Chondrocyte (in vitro differentiated cells): ENCODE measurements around the gene CACNB2. TPM values are rescaled to one million over a fixed set of nuclear protein-coding genes. Genes with fewer than 3 reads are reported as not detected.
"Not testable (repeated sequence)": the region's sequence is repeated elsewhere in the genome, so short reads cannot be mapped to it uniquely, and the experiment has no call there.

ENCODE experiments used
- DNase-seq: peaks from one replicate; pipeline ENCODE4 v3.0.0; 2021; ENCODE audit warnings: mixed read lengths, low spot score
- H3K27ac Mint-ChIP-seq: one replicate; pipeline ENCODE4 v1.8.0; 2021; ENCODE audit warnings: mild to moderate bottlenecking, moderate library complexity, mixed read lengths; ENCODE audit not compliant: unreplicated experiment
- H3K27me3 Mint-ChIP-seq: 2 replicates; pipeline ENCODE4 v1.8.0; 2021; ENCODE audit warnings: low read depth, mixed read lengths
- H3K36me3 Mint-ChIP-seq: 2 replicates; pipeline ENCODE4 v1.8.0; 2021; ENCODE audit warnings: low read depth, mixed read lengths
- H3K4me1 Mint-ChIP-seq: 2 replicates; pipeline ENCODE4 v1.8.0; 2021; ENCODE audit warnings: low read depth, mild to moderate bottlenecking, mixed read lengths
- H3K4me3 Mint-ChIP-seq: one replicate; pipeline ENCODE4 v1.8.0; 2021; ENCODE audit warnings: mild to moderate bottlenecking, moderate library complexity, mixed read lengths; ENCODE audit not compliant: unreplicated experiment
- H3K9me3 Mint-ChIP-seq: 2 replicates; pipeline ENCODE4 v1.8.0; 2021; ENCODE audit warnings: low read depth, mixed read lengths
- CTCF ChIP-seq: fragments of 200-600 bp; sonication (generic); IDR thresholded peaks from 2 replicates; pipeline ENCODE4 v1.5.0; 2021; ENCODE audit warnings: antibody characterized with exemption, mild to moderate bottlenecking, moderate library complexity
- total RNA-seq: library from RNA; stranded (reverse); gene quantifications from 3 replicates; pipeline ENCODE4 v1.2.1, GENCODE V29; 2021

The CACNB2 gene
- total RNA-seq, 1 donor from 2014 or later: 0.25 TPM

- no peaks in the 10 kb centered on the region for H3K4me1 Mint-ChIP-seq
- TF ChIP-seq CTCF: no peak
- H3K9me3 Mint-ChIP-seq: no peaks in the 10 kb centered on the region
- no peaks in the 10 kb centered on the region for H3K27me3 Mint-ChIP-seq
- no peak overlapping the region for H3K27ac Mint-ChIP-seq
- H3K36me3 Mint-ChIP-seq: no peaks in the 10 kb centered on the region
- H3K4me3 Mint-ChIP-seq: no peak overlapping the region
- DNase-seq: no peak
These were observed 422.9 kb downstream of the CACNB2 start for GRCh38 chr10:18563003-18563726.

- TF ChIP-seq CTCF: no peak
- H3K27ac Mint-ChIP-seq: no peak overlapping the region
- no peaks in the 10 kb centered on the region for H3K9me3 Mint-ChIP-seq
- no peaks in the 10 kb centered on the region for H3K4me1 Mint-ChIP-seq
- no peaks in the 10 kb centered on the region for H3K27me3 Mint-ChIP-seq
- no peak for DNase-seq
- H3K36me3 Mint-ChIP-seq: no peaks in the 10 kb centered on the region
- H3K4me3 Mint-ChIP-seq: no peak overlapping the region
These were observed 424.8 kb downstream of the CACNB2 start for GRCh38 chr10:18565006-18565405.

GRCh38 chr10:18566177-18566576, 426.0 kb downstream of the CACNB2 start:
- no peak overlapping the region for H3K27ac Mint-ChIP-seq
- no peak overlapping the region for H3K4me3 Mint-ChIP-seq
- no peaks in the 10 kb centered on the region for H3K9me3 Mint-ChIP-seq
- DNase-seq: no peak
- no peaks in the 10 kb centered on the region for H3K27me3 Mint-ChIP-seq
- no peaks in the 10 kb centered on the region for H3K36me3 Mint-ChIP-seq
- H3K4me1 Mint-ChIP-seq: no peaks in the 10 kb centered on the region
- no peak for TF ChIP-seq CTCF

GRCh38 chr10:18567343-18567856, 427.2 kb downstream of the CACNB2 start:
- H3K27me3 Mint-ChIP-seq: no peaks in the 10 kb centered on the region
- DNase-seq: no peak

GRCh38 chr10:18570386-18570785, 430.2 kb downstream of the CACNB2 start:
- H3K9me3 Mint-ChIP-seq, H3K4me1 Mint-ChIP-seq, H3K27me3 Mint-ChIP-seq, H3K4me3 Mint-ChIP-seq, H3K27ac Mint-ChIP-seq, DNase-seq, H3K36me3 Mint-ChIP-seq: not testable (repeated sequence)

More at GRCh38 chr10:18567343-18567856, 427.2 kb downstream of the CACNB2 start:
- no peaks in the 10 kb centered on the region for H3K9me3 Mint-ChIP-seq
- no peak overlapping the region for H3K27ac Mint-ChIP-seq
- no peak for TF ChIP-seq CTCF
- H3K36me3 Mint-ChIP-seq: no peaks in the 10 kb centered on the region
- H3K4me3 Mint-ChIP-seq: no peak overlapping the region
- no peaks in the 10 kb centered on the region for H3K4me1 Mint-ChIP-seq

GRCh38 chr10:18571076-18571475, 430.9 kb downstream of the CACNB2 start:
- DNase-seq: no peak
- peaks cover 8% of the 10 kb centered on the region for H3K9me3 Mint-ChIP-seq
- no peak for TF ChIP-seq CTCF
- no peaks in the 10 kb centered on the region for H3K4me1 Mint-ChIP-seq
- H3K36me3 Mint-ChIP-seq: peaks cover under 1% of the 10 kb centered on the region
- no peak overlapping the region for H3K4me3 Mint-ChIP-seq
- H3K27ac Mint-ChIP-seq: no peak overlapping the region
- no peaks in the 10 kb centered on the region for H3K27me3 Mint-ChIP-seq
